Ascending aorta (tissue), 2 donors: ENCODE data around the gene TATDN2. TPM values are rescaled to one million over a fixed set of nuclear protein-coding genes. Genes with fewer than 3 reads are reported as not detected.

Source experiments
- DNase-seq, 2 donors: peaks; one replicate each; pipeline ENCODE4 v3.0.0-alpha.2; 2019; ENCODE audit warnings: low spot score in 2 of 2
- H3K27ac ChIP-seq, 2 donors: fragments of 200-600 bp; sonication (generic); one replicate each; pipeline ENCODE4 v1.5.1; 2016 to 2017; ENCODE audit warnings: mild to moderate bottlenecking in 1 of 2
- H3K27me3 ChIP-seq: fragments of 200-600 bp; sonication (generic); one replicate; pipeline ENCODE4 v1.5.1; 2017
- H3K36me3 ChIP-seq, 2 donors: fragments of 200-600 bp; sonication (generic); one replicate each; pipeline ENCODE4 v1.5.1; 2016
- H3K4me1 ChIP-seq, 2 donors: fragments of 200-600 bp; sonication (generic); one replicate each; pipeline ENCODE4 v1.5.1; 2016 to 2017; ENCODE audit warnings: mild to moderate bottlenecking in 1 of 2
- H3K4me3 ChIP-seq, 2 donors: fragments of 200-600 bp; sonication (generic); one replicate each; pipeline ENCODE4 v1.5.1; 2016 to 2017; ENCODE audit warnings: mild to moderate bottlenecking in 1 of 2
- H3K9me3 ChIP-seq, 2 donors: fragments of 200-600 bp; sonication (generic); one replicate each; pipeline ENCODE4 v1.5.1; 2016
- intact Hi-C: fragments of 100-400 bp; cut with DNase I; formaldehyde crosslinking; loops from one replicate; pipeline ENCODE4 v1.15.1; 2023
- total RNA-seq: library from RNA; depleted of rRNA; stranded (reverse); fragments of >200 nt; gene quantifications from one replicate; pipeline ENCODE4 v1.1.0, GENCODE V29; 2016
- TF ChIP-seq, protein P1 (sequence below), 3 experiments: fragments of 200-600 bp in 2 of 3; fragments of 450-650 bp in 1 of 3; sonication (generic) in 2 of 3; IDR thresholded peaks; one replicate each; pipeline ENCODE4 v1.5.1; 2016 to 2019; ENCODE audit warnings: antibody characterized with exemption in 3 of 3, mild to moderate bottlenecking in 1 of 3, moderate library complexity in 1 of 3

TATDN2 gene
- total RNA-seq, 1 donor from 2014 or later, result 29.1 TPM

DNA sequence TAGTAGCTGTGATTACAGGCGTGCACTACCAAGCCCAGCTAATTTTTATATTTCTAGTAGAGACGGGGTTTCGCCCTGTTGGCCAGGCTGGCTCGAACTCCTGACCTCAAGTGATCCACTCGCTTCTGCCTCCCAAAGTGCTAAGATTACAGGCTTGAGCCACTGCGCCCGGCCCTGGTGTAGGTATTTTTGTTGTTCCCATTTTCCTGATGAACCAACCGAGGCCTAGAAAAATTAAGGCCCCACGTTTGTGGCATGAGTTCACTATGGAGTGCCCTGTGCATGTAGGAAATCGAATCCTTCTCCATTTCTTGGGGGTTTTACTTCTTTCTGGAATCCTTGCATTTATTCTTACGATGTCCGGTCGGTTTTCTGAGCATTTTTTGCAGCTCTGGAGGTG lies 14.3 kb upstream of the TATDN2 start:
- intact Hi-C loops, result no loop called here
- H3K4me3 ChIP-seq, result no peak overlapping the region
- H3K36me3 ChIP-seq, result peaks cover 16 to 57% of the 10 kb centered on the region in 2 donors
- H3K9me3 ChIP-seq, result no peaks in the 10 kb centered on the region
- no peak overlapping the region for H3K27ac ChIP-seq
- DNase-seq, result no peak
- TF ChIP-seq, protein P1, sequence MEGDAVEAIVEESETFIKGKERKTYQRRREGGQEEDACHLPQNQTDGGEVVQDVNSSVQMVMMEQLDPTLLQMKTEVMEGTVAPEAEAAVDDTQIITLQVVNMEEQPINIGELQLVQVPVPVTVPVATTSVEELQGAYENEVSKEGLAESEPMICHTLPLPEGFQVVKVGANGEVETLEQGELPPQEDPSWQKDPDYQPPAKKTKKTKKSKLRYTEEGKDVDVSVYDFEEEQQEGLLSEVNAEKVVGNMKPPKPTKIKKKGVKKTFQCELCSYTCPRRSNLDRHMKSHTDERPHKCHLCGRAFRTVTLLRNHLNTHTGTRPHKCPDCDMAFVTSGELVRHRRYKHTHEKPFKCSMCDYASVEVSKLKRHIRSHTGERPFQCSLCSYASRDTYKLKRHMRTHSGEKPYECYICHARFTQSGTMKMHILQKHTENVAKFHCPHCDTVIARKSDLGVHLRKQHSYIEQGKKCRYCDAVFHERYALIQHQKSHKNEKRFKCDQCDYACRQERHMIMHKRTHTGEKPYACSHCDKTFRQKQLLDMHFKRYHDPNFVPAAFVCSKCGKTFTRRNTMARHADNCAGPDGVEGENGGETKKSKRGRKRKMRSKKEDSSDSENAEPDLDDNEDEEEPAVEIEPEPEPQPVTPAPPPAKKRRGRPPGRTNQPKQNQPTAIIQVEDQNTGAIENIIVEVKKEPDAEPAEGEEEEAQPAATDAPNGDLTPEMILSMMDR (IDR thresholded peaks at IDR 0.05), result no peak
- no peaks in the 10 kb centered on the region for H3K4me1 ChIP-seq
- no peaks in the 10 kb centered on the region for H3K27me3 ChIP-seq

DNA sequence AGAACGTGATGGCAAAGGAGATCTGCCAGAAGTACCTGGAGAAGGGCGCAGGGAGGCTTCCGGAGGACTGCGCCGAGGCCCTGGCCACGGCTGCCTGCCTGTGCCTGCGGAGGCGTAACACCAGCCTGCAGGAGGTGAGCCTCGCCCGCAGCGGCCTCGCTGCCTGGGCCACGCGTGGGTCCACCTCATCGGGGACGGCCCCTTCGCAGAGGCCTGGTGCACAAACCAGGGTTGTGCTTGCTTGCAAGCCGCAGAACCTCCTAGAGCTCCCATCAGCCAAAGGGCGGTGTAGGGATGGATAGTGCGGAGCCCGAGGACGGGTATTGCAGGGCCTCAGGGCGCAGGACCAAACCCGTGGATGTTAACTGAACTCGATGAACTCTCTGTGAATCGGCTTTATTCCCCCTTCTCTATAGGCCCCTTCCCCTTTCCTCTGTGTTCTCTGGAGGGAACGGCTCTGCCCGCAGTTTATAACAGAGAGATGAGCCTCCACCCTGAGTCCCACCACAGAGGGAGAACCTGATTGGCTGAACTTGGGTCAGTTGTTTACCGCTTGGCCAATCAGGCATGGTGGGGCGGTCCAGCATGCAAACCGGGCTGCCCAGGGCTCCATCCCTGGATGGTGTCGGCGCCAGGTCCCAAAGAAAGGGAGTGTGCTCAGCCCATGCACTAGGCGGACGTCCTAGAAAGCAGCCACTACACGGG lies 13.6 kb upstream of the TATDN2 start:
- intact Hi-C loops, result no loop called here
- Histone ChIP-seq H3K27ac (no peak overlapping the region), H3K36me3 (peaks cover 18 to 60% of the 10 kb centered on the region in 2 donors), H3K27me3 (no peaks in the 10 kb centered on the region), H3K4me1 (no peaks in the 10 kb centered on the region), H3K4me3 (no peak overlapping the region), H3K9me3 (no peaks in the 10 kb centered on the region)
- DNase-seq, result no peak
- TF ChIP-seq, protein P1 (IDR thresholded peaks at IDR 0.05), result no peak

DNA sequence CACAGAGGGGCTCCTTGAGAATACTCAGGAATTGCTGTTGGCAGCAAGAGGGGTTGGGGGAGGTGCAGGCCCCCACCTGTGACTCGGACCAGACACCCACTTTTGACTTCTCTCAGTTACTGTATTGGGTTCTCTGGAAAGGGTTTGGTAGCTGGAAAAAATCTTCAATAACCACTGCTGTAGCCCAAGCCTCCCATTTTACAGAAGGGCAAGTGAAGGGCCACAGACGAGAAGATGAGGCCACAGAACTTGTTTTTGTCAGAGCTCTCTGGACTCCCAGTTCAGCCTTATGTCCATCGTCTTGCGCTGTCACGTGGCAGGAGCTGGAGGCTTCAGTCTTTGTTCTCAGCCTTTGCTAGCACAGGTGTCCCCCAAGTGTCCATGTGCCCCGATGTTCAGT lies 12.7 kb upstream of the TATDN2 start:
- H3K36me3 ChIP-seq, result peaks cover 18 to 64% of the 10 kb centered on the region in 2 donors
- no peak for DNase-seq
- H3K9me3 ChIP-seq, result no peaks in the 10 kb centered on the region
- H3K4me1 ChIP-seq, result no peaks in the 10 kb centered on the region
- intact Hi-C loops, result no loop called here
- no peak overlapping the region for H3K27ac ChIP-seq
- H3K27me3 ChIP-seq, result no peaks in the 10 kb centered on the region
- TF ChIP-seq, protein P1 (IDR thresholded peaks at IDR 0.05), result no peak
- no peak overlapping the region for H3K4me3 ChIP-seq

DNA sequence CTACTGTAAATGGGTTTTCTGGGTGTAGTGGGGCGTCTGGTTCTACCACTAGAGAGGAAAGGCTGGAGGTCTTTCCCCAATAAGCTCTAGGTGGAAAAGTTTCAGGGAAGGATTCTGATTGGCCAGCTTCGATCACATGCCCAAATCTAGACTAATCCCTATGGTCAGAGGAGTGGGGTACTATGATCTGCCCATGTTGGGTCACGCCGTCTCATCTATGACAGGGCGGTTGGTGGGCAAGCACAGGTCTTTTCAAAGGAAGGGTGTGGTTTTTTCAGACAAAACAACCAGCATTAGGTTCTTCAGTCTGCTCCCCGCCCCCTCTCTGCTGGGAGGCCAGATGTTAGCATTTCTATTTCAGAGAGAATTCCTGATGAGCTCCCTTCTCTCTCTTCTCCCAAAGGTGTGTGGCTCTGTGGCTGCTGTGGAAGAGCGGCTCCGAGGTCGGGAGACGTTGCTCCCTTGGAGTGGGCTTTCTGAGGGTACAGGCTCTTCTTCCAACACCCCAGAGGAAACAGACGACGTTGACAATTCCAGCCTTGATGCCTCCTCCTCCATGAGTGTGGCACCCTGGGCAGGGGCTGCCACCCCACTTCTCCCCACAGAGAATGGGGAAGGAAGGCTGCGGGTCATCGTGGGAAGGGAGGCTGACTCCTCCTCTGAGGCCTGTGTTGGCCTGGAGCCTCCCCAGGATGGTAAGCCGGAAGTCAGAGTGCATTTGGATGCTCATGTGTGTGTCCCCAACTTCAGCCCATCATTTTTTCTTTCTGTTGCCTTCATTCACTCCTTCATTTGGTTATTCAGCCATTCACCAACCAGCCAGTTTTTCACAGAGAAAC lies 9.7 kb upstream of the TATDN2 start:
- intact Hi-C loops, result no loop called here
- DNase-seq, result no peak
- Histone ChIP-seq H3K27me3 (no peaks in the 10 kb centered on the region), H3K9me3 (no peaks in the 10 kb centered on the region), H3K4me3 (no peak overlapping the region), H3K4me1 (no peaks in the 10 kb centered on the region), H3K36me3 (peaks cover 18 to 79% of the 10 kb centered on the region in 2 donors), H3K27ac (no peak overlapping the region)
- TF ChIP-seq, protein P1 (IDR thresholded peaks at IDR 0.05), result no peak

DNA sequence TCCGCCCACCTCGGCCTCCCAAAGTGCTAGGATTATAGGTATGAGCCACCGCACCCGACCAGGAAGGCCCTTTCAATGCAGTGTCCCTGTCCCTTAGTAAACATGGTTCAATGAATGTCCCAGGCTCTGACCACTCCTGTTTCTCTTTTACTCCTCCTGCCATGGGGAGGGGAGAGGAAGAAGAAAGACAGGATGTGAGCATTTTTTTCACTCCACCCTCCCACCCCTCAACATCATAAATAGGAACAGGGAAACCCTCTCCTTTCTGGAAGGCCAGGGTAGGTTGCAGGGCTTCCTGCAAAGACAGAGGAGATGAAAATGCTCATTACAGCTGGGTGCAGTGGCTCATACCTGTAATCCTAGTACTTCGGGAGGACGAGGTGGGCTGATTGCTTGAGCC lies 7.5 kb upstream of the TATDN2 start:
- Histone ChIP-seq H3K4me1 (no peaks in the 10 kb centered on the region), H3K9me3 (peaks cover 0 to 11% of the 10 kb centered on the region in 2 donors), H3K27me3 (no peaks in the 10 kb centered on the region), H3K27ac (no peak overlapping the region), H3K4me3 (no peak overlapping the region), H3K36me3 (peaks cover 7 to 64% of the 10 kb centered on the region in 2 donors)
- no peak for DNase-seq
- intact Hi-C loops, result loop anchor here (10.0 kb wide), 1 partner anchor 306 kb away; the partner anchor contains the start of gene CRELD1
- TF ChIP-seq, protein P1 (IDR thresholded peaks at IDR 0.05), result no peak
